ENCODE measurements around the gene GFY. TPM values are rescaled to one million over a fixed set of nuclear protein-coding genes. Genes with fewer than 3 reads are reported as not detected.
A peak's percentile ranks its signal among the peaks of the same experiment; 100 is the strongest.
"Not testable (repeated sequence)": the region's sequence is repeated elsewhere in the genome, so short reads cannot be mapped to it uniquely, and the experiment has no call there.

Gene GFY
- total RNA-seq, 1 donor from 2014 or later, result not detected

GRCh38 chr19:49440439-49441209 is 15.4 kb downstream of the GFY start:
- no peak for ATAC-seq
- no peak for DNase-seq (ENCODE audit: low spot score)
- intact Hi-C loops (cut with DNase I), result no loop called here

- peak; percentile 82 for DNase-seq (ENCODE audit: low spot score)
Observed at GRCh38 chr19:49441210-49441959, 16.2 kb downstream of the GFY start, which contains the start of gene SLC17A7. Gene SLC17A7, minus strand, starts transcription at chr19:49441527. Its CDS starts 148 bp downstream, at chr19:49441379.

GRCh38 chr19:49441960-49442350 is 16.8 kb downstream of the GFY start:
- ATAC-seq (no peak), DNase-seq (ENCODE audit: low spot score) (no peak)
- intact Hi-C loops (cut with DNase I), result loop anchor here (2.0 kb wide), 1 partner anchor 57 kb away; no protein-coding TSS in a partner anchor

More at GRCh38 chr19:49441210-49441959, 16.2 kb downstream of the GFY start, which contains the start of gene SLC17A7:
- intact Hi-C loops (cut with DNase I), result no loop called here
- ATAC-seq, result peak; percentile 55

- intact Hi-C loops (cut with DNase I), result loop anchor here (2.0 kb wide), 1 partner anchor 58 kb away; no protein-coding TSS in a partner anchor
- DNase-seq (ENCODE audit: low spot score) (peak; percentile 81), ATAC-seq (peak; percentile 56)
Observed at GRCh38 chr19:49442354-49442753, 17.2 kb downstream of the GFY start.

GRCh38 chr19:49442771-49443365 is 17.7 kb downstream of the GFY start:
- intact Hi-C loops (cut with DNase I), result loop anchor here (2.0 kb wide), 1 partner anchor 58 kb away; no protein-coding TSS in a partner anchor
- ATAC-seq (peak; percentile 82), DNase-seq (ENCODE audit: low spot score) (peak; percentile 98)

- intact Hi-C loops (cut with DNase I), result loop anchor here (2.0 kb wide), 1 partner anchor 59 kb away; no protein-coding TSS in a partner anchor
- DNase-seq (ENCODE audit: low spot score) (peak; percentile 97), ATAC-seq (peak; percentile 87)
Observed at GRCh38 chr19:49443366-49444099, 18.3 kb downstream of the GFY start.

GRCh38 chr19:49444100-49444700 is 19.0 kb downstream of the GFY start:
- intact Hi-C loops (cut with DNase I); DNase-seq (ENCODE audit: low spot score); ATAC-seq: not testable (repeated sequence)

- DNase-seq (ENCODE audit: low spot score), result no peak
- intact Hi-C loops (cut with DNase I), result no loop called here
- ATAC-seq, result no peak
Observed at GRCh38 chr19:49445997-49446396, 20.8 kb downstream of the GFY start.

GRCh38 chr19:49447485-49448431 is 22.6 kb downstream of the GFY start:
- intact Hi-C loops (cut with DNase I), result no loop called here

GRCh38 chr19:49448432-49448786 is 23.2 kb downstream of the GFY start:
- intact Hi-C loops (cut with DNase I), result no loop called here
- no peak for ATAC-seq

More at GRCh38 chr19:49447485-49448431, 22.6 kb downstream of the GFY start:
- ATAC-seq (no peak), DNase-seq (ENCODE audit: low spot score) (peak; percentile 85)

GRCh38 chr19:49450405-49450804 is 25.2 kb downstream of the GFY start:
- intact Hi-C loops (cut with DNase I), result loop anchor here (5.0 kb wide), 2 partner anchors 217 to 1908 kb away; partner anchors contain the start of genes BCL2L12 and IRF3
- no peak for ATAC-seq

More at GRCh38 chr19:49448432-49448786, 23.2 kb downstream of the GFY start:
- DNase-seq (ENCODE audit: low spot score), result no peak

GRCh38 chr19:49451430-49452181 is 26.4 kb downstream of the GFY start, which contains the start of gene PIH1D1:
Gene PIH1D1, minus strand, starts transcription at chr19:49451814. Its CDS starts 240 bp downstream, at chr19:49451574.
- ATAC-seq (peak; percentile 84), DNase-seq (ENCODE audit: low spot score) (peak; percentile 97)
- intact Hi-C loops (cut with DNase I), result loop anchor here (5.0 kb wide), 2 partner anchors 216 to 1909 kb away; partner anchors contain the start of genes BCL2L12 and IRF3

More at GRCh38 chr19:49450405-49450804, 25.2 kb downstream of the GFY start:
- no peak for DNase-seq (ENCODE audit: low spot score)

GRCh38 chr19:49453013-49453756 is 28.0 kb downstream of the GFY start, which contains the start of gene ALDH16A1:
Gene ALDH16A1, plus strand, starts transcription at chr19:49453225. Its CDS starts 107 bp downstream, at chr19:49453332.
- DNase-seq (ENCODE audit: low spot score) (peak; percentile 98), ATAC-seq (peak; percentile 93)
- intact Hi-C loops (cut with DNase I), result loop anchor here (5.0 kb wide), 2 partner anchors 214 to 1911 kb away; partner anchors contain the start of genes BCL2L12 and IRF3

GRCh38 chr19:49453757-49454240 is 28.6 kb downstream of the GFY start:
- DNase-seq (ENCODE audit: low spot score), result no peak
- no peak for ATAC-seq
- intact Hi-C loops (cut with DNase I), result loop anchor here (5.0 kb wide), 2 partner anchors 214 to 1911 kb away; partner anchors contain the start of genes BCL2L12 and IRF3

- DNase-seq (ENCODE audit: low spot score), result no peak
- intact Hi-C loops (cut with DNase I), result no loop called here
- no peak for ATAC-seq
Observed at GRCh38 chr19:49455773-49456172, 30.6 kb downstream of the GFY start.

All from sciatic nerve (tissue), 2 donors.